ENCODE measurements around the gene SLC28A3. TPM values are rescaled to one million over a fixed set of nuclear protein-coding genes. Genes with fewer than 3 reads are reported as not detected.

The SLC28A3 gene
- total and polyA plus RNA-seq, 2 experiments from 2014 or later, result not detected

DNA sequence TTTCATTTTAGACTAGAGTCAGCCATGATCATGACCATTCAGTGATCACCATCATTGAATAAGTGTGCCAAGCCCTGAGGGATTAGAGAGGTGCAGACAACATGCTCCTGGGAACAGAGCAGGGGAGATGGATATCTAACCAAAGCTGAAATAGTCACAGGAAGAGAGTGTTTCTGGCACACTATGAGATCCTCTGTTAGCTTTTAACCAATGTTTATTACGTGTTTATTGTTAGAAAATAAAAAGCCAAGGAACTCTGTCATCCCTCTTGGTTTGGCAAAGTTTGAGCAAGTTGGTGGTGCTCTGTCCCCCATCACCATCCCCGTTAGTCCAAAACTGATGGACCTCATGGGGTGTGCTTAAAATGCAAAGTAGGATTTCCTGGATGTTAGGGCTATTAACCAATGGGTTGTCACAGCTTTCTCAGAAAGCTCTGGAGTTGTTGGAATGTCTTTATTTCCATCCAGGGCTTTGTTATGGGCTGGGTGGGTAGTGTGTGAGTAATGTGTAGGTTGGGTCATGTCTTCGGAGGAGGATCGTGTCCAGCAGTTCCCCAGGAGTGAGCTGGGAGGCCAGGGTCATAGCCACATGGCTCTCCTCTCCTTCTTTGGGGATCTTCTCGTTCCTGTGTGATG, 34.9 kb downstream of the SLC28A3 start (continued):
- TF ChIP-seq, protein P1, sequence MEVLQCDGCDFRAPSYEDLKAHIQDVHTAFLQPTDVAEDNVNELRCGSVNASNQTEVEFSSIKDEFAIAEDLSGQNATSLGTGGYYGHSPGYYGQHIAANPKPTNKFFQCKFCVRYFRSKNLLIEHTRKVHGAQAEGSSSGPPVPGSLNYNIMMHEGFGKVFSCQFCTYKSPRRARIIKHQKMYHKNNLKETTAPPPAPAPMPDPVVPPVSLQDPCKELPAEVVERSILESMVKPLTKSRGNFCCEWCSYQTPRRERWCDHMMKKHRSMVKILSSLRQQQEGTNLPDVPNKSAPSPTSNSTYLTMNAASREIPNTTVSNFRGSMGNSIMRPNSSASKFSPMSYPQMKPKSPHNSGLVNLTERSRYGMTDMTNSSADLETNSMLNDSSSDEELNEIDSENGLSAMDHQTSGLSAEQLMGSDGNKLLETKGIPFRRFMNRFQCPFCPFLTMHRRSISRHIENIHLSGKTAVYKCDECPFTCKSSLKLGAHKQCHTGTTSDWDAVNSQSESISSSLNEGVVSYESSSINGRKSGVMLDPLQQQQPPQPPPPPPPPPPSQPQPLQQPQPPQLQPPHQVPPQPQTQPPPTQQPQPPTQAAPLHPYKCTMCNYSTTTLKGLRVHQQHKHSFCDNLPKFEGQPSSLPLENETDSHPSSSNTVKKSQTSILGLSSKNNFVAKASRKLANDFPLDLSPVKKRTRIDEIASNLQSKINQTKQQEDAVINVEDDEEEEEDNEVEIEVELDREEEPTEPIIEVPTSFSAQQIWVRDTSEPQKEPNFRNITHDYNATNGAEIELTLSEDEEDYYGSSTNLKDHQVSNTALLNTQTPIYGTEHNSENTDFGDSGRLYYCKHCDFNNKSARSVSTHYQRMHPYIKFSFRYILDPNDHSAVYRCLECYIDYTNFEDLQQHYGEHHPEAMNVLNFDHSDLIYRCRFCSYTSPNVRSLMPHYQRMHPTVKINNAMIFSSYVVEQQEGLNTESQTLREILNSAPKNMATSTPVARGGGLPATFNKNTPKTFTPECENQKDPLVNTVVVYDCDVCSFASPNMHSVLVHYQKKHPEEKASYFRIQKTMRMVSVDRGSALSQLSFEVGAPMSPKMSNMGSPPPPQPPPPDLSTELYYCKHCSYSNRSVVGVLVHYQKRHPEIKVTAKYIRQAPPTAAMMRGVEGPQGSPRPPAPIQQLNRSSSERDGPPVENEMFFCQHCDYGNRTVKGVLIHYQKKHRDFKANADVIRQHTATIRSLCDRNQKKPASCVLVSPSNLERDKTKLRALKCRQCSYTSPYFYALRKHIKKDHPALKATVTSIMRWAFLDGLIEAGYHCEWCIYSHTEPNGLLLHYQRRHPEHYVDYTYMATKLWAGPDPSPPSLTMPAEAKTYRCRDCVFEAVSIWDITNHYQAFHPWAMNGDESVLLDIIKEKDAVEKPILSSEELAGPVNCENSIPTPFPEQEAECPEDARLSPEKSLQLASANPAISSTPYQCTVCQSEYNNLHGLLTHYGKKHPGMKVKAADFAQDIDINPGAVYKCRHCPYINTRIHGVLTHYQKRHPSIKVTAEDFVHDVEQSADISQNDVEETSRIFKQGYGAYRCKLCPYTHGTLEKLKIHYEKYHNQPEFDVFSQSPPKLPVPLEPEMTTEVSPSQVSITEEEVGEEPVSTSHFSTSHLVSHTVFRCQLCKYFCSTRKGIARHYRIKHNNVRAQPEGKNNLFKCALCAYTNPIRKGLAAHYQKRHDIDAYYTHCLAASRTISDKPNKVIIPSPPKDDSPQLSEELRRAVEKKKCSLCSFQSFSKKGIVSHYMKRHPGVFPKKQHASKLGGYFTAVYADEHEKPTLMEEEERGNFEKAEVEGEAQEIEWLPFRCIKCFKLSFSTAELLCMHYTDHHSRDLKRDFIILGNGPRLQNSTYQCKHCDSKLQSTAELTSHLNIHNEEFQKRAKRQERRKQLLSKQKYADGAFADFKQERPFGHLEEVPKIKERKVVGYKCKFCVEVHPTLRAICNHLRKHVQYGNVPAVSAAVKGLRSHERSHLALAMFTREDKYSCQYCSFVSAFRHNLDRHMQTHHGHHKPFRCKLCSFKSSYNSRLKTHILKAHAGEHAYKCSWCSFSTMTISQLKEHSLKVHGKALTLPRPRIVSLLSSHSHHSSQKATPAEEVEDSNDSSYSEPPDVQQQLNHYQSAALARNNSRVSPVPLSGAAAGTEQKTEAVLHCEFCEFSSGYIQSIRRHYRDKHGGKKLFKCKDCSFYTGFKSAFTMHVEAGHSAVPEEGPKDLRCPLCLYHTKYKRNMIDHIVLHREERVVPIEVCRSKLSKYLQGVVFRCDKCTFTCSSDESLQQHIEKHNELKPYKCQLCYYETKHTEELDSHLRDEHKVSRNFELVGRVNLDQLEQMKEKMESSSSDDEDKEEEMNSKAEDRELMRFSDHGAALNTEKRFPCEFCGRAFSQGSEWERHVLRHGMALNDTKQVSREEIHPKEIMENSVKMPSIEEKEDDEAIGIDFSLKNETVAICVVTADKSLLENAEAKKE (CRISPR knock-in tag; IDR thresholded peaks at IDR 0.05), result no peak

DNA sequence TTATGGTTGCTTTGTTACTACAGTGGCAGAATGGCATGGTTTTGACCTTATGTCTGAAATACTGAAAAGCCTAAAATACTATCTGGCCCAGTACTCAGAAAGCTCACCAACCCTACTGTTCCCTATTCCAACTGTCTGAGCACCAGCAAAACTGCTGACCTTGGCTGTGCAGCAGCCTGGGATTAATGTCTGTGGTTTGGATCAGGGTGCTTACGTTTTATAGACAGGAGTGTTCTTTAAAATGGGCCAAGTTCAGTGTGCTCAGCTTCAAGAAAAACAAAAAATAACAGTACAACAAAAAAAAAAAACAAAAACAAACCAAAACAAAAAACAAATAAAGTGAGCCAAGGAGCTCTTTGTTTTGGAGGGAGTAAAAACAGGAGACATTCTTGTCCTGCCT, 36.4 kb downstream of the SLC28A3 start:
- no peak for ATAC-seq

More for the DNA sequence above, 36.4 kb downstream of the SLC28A3 start:
- no peaks in the 10 kb centered on the region; the same call in 2 of the 3 replicates for H3K9me3 Mint-ChIP-seq
- H3K4me3 ChIP-seq, result no peak overlapping the region
- H3K4me1 ChIP-seq (ENCODE audit: insufficient read depth), result no peaks in the 10 kb centered on the region
- no peak overlapping the region for H2AFZ ChIP-seq
- H3K4me3 Mint-ChIP-seq, result no peak overlapping the region
- no peak overlapping the region for H3K27ac ChIP-seq (ENCODE audit: low read depth)
- no peaks in the 10 kb centered on the region for H3K36me3 Mint-ChIP-seq (ENCODE audit: low read depth)
- TF ChIP-seq STAT1 (IDR thresholded peaks at IDR 0.05; ENCODE audit: unreplicated experiment) (no peak), EZH2 (IDR thresholded peaks at IDR 0.05; ENCODE audit: low read depth, unreplicated experiment) (no peak), NANOG (IDR thresholded peaks at IDR 0.05; ENCODE audit: borderline replicate concordance) (no peak), POLR2AphosphoS5 (IDR thresholded peaks at IDR 0.05; ENCODE audit: low read depth) (no peak)
- TF ChIP-seq, protein P1 (CRISPR knock-in tag; IDR thresholded peaks at IDR 0.05), result no peak
- TF ChIP-seq, protein P2, sequence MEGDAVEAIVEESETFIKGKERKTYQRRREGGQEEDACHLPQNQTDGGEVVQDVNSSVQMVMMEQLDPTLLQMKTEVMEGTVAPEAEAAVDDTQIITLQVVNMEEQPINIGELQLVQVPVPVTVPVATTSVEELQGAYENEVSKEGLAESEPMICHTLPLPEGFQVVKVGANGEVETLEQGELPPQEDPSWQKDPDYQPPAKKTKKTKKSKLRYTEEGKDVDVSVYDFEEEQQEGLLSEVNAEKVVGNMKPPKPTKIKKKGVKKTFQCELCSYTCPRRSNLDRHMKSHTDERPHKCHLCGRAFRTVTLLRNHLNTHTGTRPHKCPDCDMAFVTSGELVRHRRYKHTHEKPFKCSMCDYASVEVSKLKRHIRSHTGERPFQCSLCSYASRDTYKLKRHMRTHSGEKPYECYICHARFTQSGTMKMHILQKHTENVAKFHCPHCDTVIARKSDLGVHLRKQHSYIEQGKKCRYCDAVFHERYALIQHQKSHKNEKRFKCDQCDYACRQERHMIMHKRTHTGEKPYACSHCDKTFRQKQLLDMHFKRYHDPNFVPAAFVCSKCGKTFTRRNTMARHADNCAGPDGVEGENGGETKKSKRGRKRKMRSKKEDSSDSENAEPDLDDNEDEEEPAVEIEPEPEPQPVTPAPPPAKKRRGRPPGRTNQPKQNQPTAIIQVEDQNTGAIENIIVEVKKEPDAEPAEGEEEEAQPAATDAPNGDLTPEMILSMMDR (conservative IDR thresholded peaks at IDR 0.05; ENCODE audit: low read depth in 2 of 2), result no peak
- H3F3A ChIP-seq (replicated peaks; ENCODE audit: low read depth), result no peaks in the 10 kb centered on the region
- H3K79me2 ChIP-seq (replicated peaks; ENCODE audit: insufficient read depth), result no peaks in the 10 kb centered on the region
- H3K4me2 ChIP-seq, result no peak overlapping the region
- no peaks in the 10 kb centered on the region for H3K27me3 ChIP-seq (ENCODE audit: insufficient read depth)
- no peak for DNase-seq (ENCODE audit: low spot score)
- H4K20me1 ChIP-seq (replicated peaks; ENCODE audit: insufficient read depth), result no peaks in the 10 kb centered on the region
- H3K27me3 Mint-ChIP-seq (ENCODE audit: insufficient read depth, low read depth, poor library complexity), result peaks cover 4% of the 10 kb centered on the region
- H3K27ac Mint-ChIP-seq, result no peak overlapping the region
- H3K4me1 Mint-ChIP-seq, result peaks cover 8% of the 10 kb centered on the region
- peaks cover 12% of the 10 kb centered on the region; the same call in 1 of the 2 replicates for H3K9me2 ChIP-seq (ENCODE audit: insufficient read depth)
- no peaks in the 10 kb centered on the region for H3K36me3 ChIP-seq (ENCODE audit: insufficient read depth)

Data from GM23338 (cell line).